ENCODE results near the gene B4GALT4. TPM values are rescaled to one million over a fixed set of nuclear protein-coding genes. Genes with fewer than 3 reads are reported as not detected.
A peak's percentile ranks its signal among the peaks of the same experiment; 100 is the strongest.

B4GALT4 gene
- total and polyA plus RNA-seq, 2 of the 4 experiments (the other 2 are of a cell fraction), result 27.0 to 30.3 TPM

GRCh38 chr3:119205209-119205608, 35.5 kb downstream of the B4GALT4 start:
- intact Hi-C loops (cut with micrococcal nuclease), result no loop called here
- WGBS, 2 experiments (ENCODE audit: extremely low coverage in 2 of 2, insufficient read length in 1 of 2), result 93% methylated on average over 3 of the region's 8 CpGs; no CpG with 5 or more reads in 1 of the 2 experiments
- CTCF ChIA-PET, result no interaction called here

More at GRCh38 chr3:119205209-119205608, 35.5 kb downstream of the B4GALT4 start:
- Histone ChIP-seq H4K20me1 (ENCODE audit: insufficient read depth, low read length) (no peaks in the 10 kb centered on the region), H2BK5ac (ENCODE audit: low read depth, low read length, poor library complexity, severe bottlenecking) (peak overlapping the region; percentile 49), H3K4me2 (ENCODE audit: low read depth, low read length) (peak overlapping the region; percentile 3; the same call in 1 of the 2 replicates), H3K23ac (ENCODE audit: low read depth, low read length) (0 out of 2 replicates have a peak overlapping the region, but pooled peaks have one; percentile 25), H3K4me3 (ENCODE audit: insufficient read depth, low read depth, low read length) (no peak overlapping the region), H2AFZ (replicated peaks; ENCODE audit: low read length, poor library complexity) (peak overlapping the region; percentile 46), H2BK15ac (ENCODE audit: low read depth, low read length) (no peak overlapping the region; the same call in 2 of the 3 replicates), H3K9ac (ENCODE audit: low read depth, low read length) (no peak overlapping the region), H2AK9ac (replicated peaks; ENCODE audit: low read depth, low read length, poor library complexity) (peak overlapping the region; percentile 37), H4K91ac (ENCODE audit: insufficient read depth, low read depth, low read length) (peak overlapping the region; percentile 82), H2BK120ac (ENCODE audit: low read depth, low read length) (peak overlapping the region; percentile 42; the same call in 1 of the 2 replicates), H3K14ac (replicated peaks; ENCODE audit: low read depth, low read length) (0 out of 2 replicates have a peak overlapping the region, but pooled peaks have one; percentile 18), H4K8ac (ENCODE audit: low read depth in 2 of 2, low read length in 2 of 2) (peak overlapping the region; percentile 30 to 50; a peak in 2 of 4 replicates), H3K27ac (ENCODE audit: insufficient read depth, low read length) (peak overlapping the region; percentile 29), H3K27me3 (ENCODE audit: control insufficient read depth, insufficient read depth, low read length) (no peaks in the 10 kb centered on the region), H4K5ac (ENCODE audit: low read depth, low read length) (peak overlapping the region; percentile 26; the same call in 1 of the 2 replicates), H2AK5ac (ENCODE audit: low read depth, low read length) (peak overlapping the region; percentile 26; the same call in 1 of the 2 replicates), H3K4me1 (ENCODE audit: control insufficient read depth, insufficient read depth, low read length) (peaks cover 17% of the 10 kb centered on the region), H2BK20ac (ENCODE audit: low read depth, low read length) (no peak overlapping the region; the same call in 1 of the 2 replicates), H3K36me3 (ENCODE audit: control insufficient read depth, insufficient read depth, low read length) (peaks cover 7% of the 10 kb centered on the region), H3K79me1 (ENCODE audit: low read depth in 1 of 2, low read length in 2 of 2) (no peaks in the 10 kb centered on the region), H3K9me1 (ENCODE audit: insufficient read depth, low read length) (peaks cover 12% of the 10 kb centered on the region; the same call in 1 of the 2 replicates), H3K4ac (ENCODE audit: low read depth, low read length) (peak overlapping the region; percentile 62; the same call in 1 of the 2 replicates), H3K18ac (ENCODE audit: low read depth, low read length) (no peak overlapping the region; the same call in 1 of the 2 replicates), H3K9me3 (ENCODE audit: control insufficient read depth, insufficient read depth, low read length) (no peaks in the 10 kb centered on the region), H3K56ac (ENCODE audit: extremely low read depth, insufficient read depth, low read length) (no peak overlapping the region)
- POLR2A ChIA-PET (ENCODE audit: unreplicated experiment), result no interaction called here
- in situ Hi-C loops (cut with MboI; ENCODE audit: low sequenced_read_pairs) (no loop called here), dilution Hi-C loops (cut with HindIII; ENCODE audit: low sequenced_read_pairs, unreplicated experiment) (no loop called here)
- BruUV-seq (replicated peaks), result no TSS peak
- no peak for ATAC-seq (ENCODE audit: low read depth)
- TF ChIP-seq RAD21 (IDR thresholded peaks at IDR 0.05; ENCODE audit: low read length), result no peak
- no peak for TF ChIP-seq ELK1 (IDR thresholded peaks at IDR 0.05; ENCODE audit: borderline replicate concordance, low read depth, low read length)
- no peak for TF ChIP-seq NFE2L2 (IDR thresholded peaks at IDR 0.05; ENCODE audit: low read depth, low read length)
- DNase-seq, result no peak
